Kidney glomerular epithelial cell (primary cell): ENCODE results near the gene MAGEC3.
"Not testable (repeated sequence)": the region's sequence is repeated elsewhere in the genome, so short reads cannot be mapped to it uniquely, and the experiment has no call there.

ENCODE experiments used
- DNase-seq: peaks from one replicate; lab custom pipeline; 2025; lab: John Stamatoyannopoulos, UW

The MAGEC3 gene

GRCh38 chrX:141838016-141838415 lies at the start of gene MAGEC3:
MAGEC3 (plus strand) TSS chrX:141838316; CDS start chrX:141838316, 0 bp downstream.
- no peak for DNase-seq

- no peak for DNase-seq
These were observed 46.3 kb upstream of the MAGEC3 start for GRCh38 chrX:141791856-141792255.

GRCh38 chrX:141811438-141811837 lies 26.7 kb upstream of the MAGEC3 start:
- no peak for DNase-seq

- no peak for DNase-seq
These were observed 23.8 kb upstream of the MAGEC3 start for GRCh38 chrX:141814213-141814857.

- DNase-seq, result no peak
These were observed 22.2 kb upstream of the MAGEC3 start for GRCh38 chrX:141815904-141816303.

- DNase-seq, result no peak
These were observed 5.9 kb upstream of the MAGEC3 start for GRCh38 chrX:141832247-141832646.

GRCh38 chrX:141839856-141840255 lies 1.7 kb downstream of the MAGEC3 start:
- DNase-seq, result no peak

GRCh38 chrX:141857479-141857878 lies 19.4 kb downstream of the MAGEC3 start:
- DNase-seq, result no peak

- DNase-seq, result no peak
These were observed 41.5 kb downstream of the MAGEC3 start for GRCh38 chrX:141879616-141880015.

GRCh38 chrX:141888811-141889210 lies 50.7 kb downstream of the MAGEC3 start:
- DNase-seq, result not testable (repeated sequence)

GRCh38 chrX:141894733-141895132 lies 56.6 kb downstream of the MAGEC3 start:
- DNase-seq, result no peak

- DNase-seq, result no peak
These were observed 59.6 kb downstream of the MAGEC3 start for GRCh38 chrX:141897690-141898089.

GRCh38 chrX:141902366-141902765 lies 64.2 kb downstream of the MAGEC3 start:
- DNase-seq, result no peak

- no peak for DNase-seq
These were observed 65.5 kb downstream of the MAGEC3 start, which contains the start of gene MAGEC1 for GRCh38 chrX:141903400-141904155. MAGEC1 (plus strand) TSS chrX:141903894; CDS start chrX:141905073, 1,179 bp downstream.

- no peak for DNase-seq
These were observed 66.1 kb downstream of the MAGEC3 start for GRCh38 chrX:141904262-141904661.

- DNase-seq, result no peak
These were observed 79.7 kb downstream of the MAGEC3 start for GRCh38 chrX:141917801-141918200.

GRCh38 chrX:141924293-141924692 lies 86.2 kb downstream of the MAGEC3 start:
- no peak for DNase-seq

GRCh38 chrX:141928432-141928831 lies 90.3 kb downstream of the MAGEC3 start:
- no peak for DNase-seq

GRCh38 chrX:141934059-141934641 lies 96.0 kb downstream of the MAGEC3 start:
- DNase-seq, result no peak

- DNase-seq, result no peak
These were observed 97.5 kb downstream of the MAGEC3 start for GRCh38 chrX:141935645-141936044.

- DNase-seq, result peak; percentile 2
These were observed 98.0 kb downstream of the MAGEC3 start for GRCh38 chrX:141936080-141936479.

GRCh38 chrX:141941234-141941633 lies 103.1 kb downstream of the MAGEC3 start:
- no peak for DNase-seq

- DNase-seq, result no peak
These were observed 107.3 kb downstream of the MAGEC3 start for GRCh38 chrX:141945426-141945825.
